Measurements from ENCODE around the gene MDC1.

- TF ChIP-seq ZNF558 (tag by site-specific recombination; IDR thresholded peaks at IDR 0.05) (no peak), KLF10 (tag by site-specific recombination; IDR thresholded peaks at IDR 0.05) (no peak), PBX3 (CRISPR knock-in tag; IDR thresholded peaks at IDR 0.05) (no peak), CTCF (tag by site-specific recombination; IDR thresholded peaks at IDR 0.05) (no peak), ZNF391 (tag by site-specific recombination; IDR thresholded peaks at IDR 0.05; ENCODE audit: borderline replicate concordance, low read depth) (no peak), ZNF121 (tag by site-specific recombination; IDR thresholded peaks at IDR 0.05) (no peak), ZNF629 (tag by site-specific recombination; IDR thresholded peaks at IDR 0.05) (no peak), WT1 (tag by site-specific recombination; IDR thresholded peaks at IDR 0.05) (no peak), ZNF274 (IDR thresholded peaks at IDR 0.05; ENCODE audit: low read length) (no peak), ZNF274 (tag by site-specific recombination; IDR thresholded peaks at IDR 0.05; ENCODE audit: borderline replicate concordance) (no peak)
Measured at GRCh38 chr6:30711758-30712380, 5.2 kb downstream of the MDC1 start.
